CD14-positive monocyte (primary cell): ENCODE measurements around the gene IPPK. TPM values are rescaled to one million over a fixed set of nuclear protein-coding genes. Genes with fewer than 3 reads are reported as not detected.

ENCODE experiments used
- DNase-seq, 3 donors: peaks; one replicate each; pipeline ENCODE4 v3.0.0-alpha.2; 2011 to 2022
- H2AFZ ChIP-seq: 2 replicates; pipeline ENCODE4 v1.6.0; 2012; ENCODE audit warnings: mild to moderate bottlenecking, low read depth, low read length, inconsistent platforms; ENCODE audit not compliant: insufficient read depth, poor library complexity, severe bottlenecking
- H3K27ac ChIP-seq, 2 donors: 1 replicate in 1 of 2; 2 replicates in 1 of 2; pipeline ENCODE4 v1.5.1; 2012 to 2013; ENCODE audit warnings: low read length in 2 of 2, control low read depth in 1 of 2, inconsistent platforms in 1 of 2, low read depth in 1 of 2, mild to moderate bottlenecking in 1 of 2
- H3K27me3 ChIP-seq, 2 donors: one replicate each; pipeline versions ENCODE4 v1.6.0 to v1.6.1; 2011 to 2013; ENCODE audit warnings: low read length in 2 of 2; ENCODE audit not compliant: control insufficient read depth in 2 of 2, insufficient read depth in 2 of 2
- H3K36me3 ChIP-seq, 2 donors: replicated peaks in 1 of 2; 1 replicate in 1 of 2; 2 replicates in 1 of 2; pipeline versions ENCODE4 v1.5.1 to v1.6.1; 2012 to 2013; ENCODE audit warnings: low read length in 2 of 2, control low read depth in 1 of 2, inconsistent platforms in 1 of 2, mild to moderate bottlenecking in 1 of 2; ENCODE audit not compliant: insufficient read depth in 2 of 2, control insufficient read depth in 1 of 2
- H3K4me1 ChIP-seq, 2 donors: 1 replicate in 1 of 2; 2 replicates in 1 of 2; pipeline versions ENCODE4 v1.5.1 to v1.6.1; 2012 to 2013; ENCODE audit warnings: low read length in 2 of 2, control low read depth in 1 of 2, inconsistent platforms in 1 of 2, mild to moderate bottlenecking in 1 of 2, moderate library complexity in 1 of 2; ENCODE audit not compliant: insufficient read depth in 2 of 2, control insufficient read depth in 1 of 2
- H3K4me2 ChIP-seq: replicated peaks from 2 replicates; pipeline ENCODE3; 2012; ENCODE audit warnings: low read length, moderate library complexity, mild to moderate bottlenecking; ENCODE audit not compliant: poor library complexity, severe bottlenecking; ENCODE audit errors: extremely low read depth
- H3K4me3 ChIP-seq, 3 experiments: fragments of 200-600 bp in 1 of 3; sonication (generic) in 1 of 3; replicated peaks in 1 of 3; 1 replicate in 2 of 3; 2 replicates in 1 of 3; pipeline ENCODE4 v1.5.1; 2011 to 2013; ENCODE audit warnings: low read length in 3 of 3, mild to moderate bottlenecking in 3 of 3, control low read depth in 2 of 3, low read depth in 2 of 3, inconsistent platforms in 1 of 3, moderate library complexity in 1 of 3
- H3K79me2 ChIP-seq: 2 replicates; pipeline ENCODE4 v1.6.0; 2012; ENCODE audit warnings: mild to moderate bottlenecking, control low read depth, inconsistent platforms, low read length, moderate library complexity; ENCODE audit not compliant: insufficient read depth
- H3K9ac ChIP-seq: 2 replicates; pipeline ENCODE4 v1.6.0; 2017; ENCODE audit warnings: low read length, mild to moderate bottlenecking; ENCODE audit not compliant: insufficient read depth, poor library complexity, severe bottlenecking
- H3K9me3 ChIP-seq, 2 donors: replicated peaks in 1 of 2; 1 replicate in 1 of 2; 2 replicates in 1 of 2; pipeline versions ENCODE4 v1.5.1 to v1.6.1; 2012 to 2013; ENCODE audit warnings: low read length in 2 of 2, control low read depth in 1 of 2; ENCODE audit not compliant: control insufficient read depth in 1 of 2, insufficient read depth in 1 of 2
- H4K20me1 ChIP-seq: 2 replicates; pipeline ENCODE4 v1.6.0; 2012; ENCODE audit warnings: mild to moderate bottlenecking, low read length, control low read depth, moderate library complexity; ENCODE audit not compliant: insufficient read depth
- H3K27ac Mint-ChIP-seq, 7 donors: one replicate each; pipeline ENCODE4 v1.8.0; 2020; ENCODE audit warnings: mild to moderate bottlenecking in 7 of 7, mixed read lengths in 7 of 7, moderate library complexity in 6 of 7, inconsistent platforms in 2 of 7
- H3K27me3 Mint-ChIP-seq, 3 donors: one replicate each; pipeline ENCODE4 v1.8.0; 2021 to 2022; ENCODE audit warnings: low read depth in 3 of 3, mild to moderate bottlenecking in 3 of 3, mixed read lengths in 3 of 3, moderate library complexity in 3 of 3, inconsistent platforms in 1 of 3
- H3K36me3 Mint-ChIP-seq, 2 donors: one replicate each; pipeline ENCODE4 v1.8.0; 2020; ENCODE audit warnings: mixed read lengths in 2 of 2, inconsistent platforms in 1 of 2, mild to moderate bottlenecking in 1 of 2
- H3K4me1 Mint-ChIP-seq: one replicate; pipeline ENCODE4 v1.8.0; 2020; ENCODE audit warnings: mild to moderate bottlenecking, mixed read lengths
- H3K4me3 Mint-ChIP-seq, 2 donors: one replicate each; pipeline ENCODE4 v1.8.0; 2020; ENCODE audit warnings: mild to moderate bottlenecking in 2 of 2, mixed read lengths in 2 of 2, moderate library complexity in 1 of 2
- H3K9me3 Mint-ChIP-seq, 7 donors: one replicate each; pipeline ENCODE4 v1.8.0; 2020 to 2022; ENCODE audit warnings: mixed read lengths in 7 of 7, mild to moderate bottlenecking in 6 of 7, moderate library complexity in 6 of 7, inconsistent platforms in 2 of 7
- WGBS: methylation state at CpG from one replicate; pipeline ENCODE4 v1.1.5; 2013; ENCODE audit warnings: missing lambda C conversion rate; ENCODE audit not compliant: insufficient coverage; 5-methylcytosine and 5-hydroxymethylcytosine counted together
- intact Hi-C, 2 donors: fragments of 100-400 bp; cut with micrococcal nuclease; formaldehyde crosslinking; loops; one replicate each; pipeline versions ENCODE4 v1.15.0 to v1.15.1; 2023
- polyA plus RNA-seq, 3 donors: library from polyadenylated mRNA; depleted of rRNA in 1 of 3; unstranded in 2 of 3; stranded (reverse) in 1 of 3; fragments of 300-500 nt in 2 of 3; fragments of >200 nt in 1 of 3; fragmentation: Illumina TruSeq in 2 of 3; gene quantifications; 1 replicate in 2 of 3; 2 replicates in 1 of 3; pipeline ENCODE4 v1.2.3, GENCODE V29; 2012 to 2021
- TF ChIP-seq, protein P1 (sequence below): fragments of 200-600 bp; IDR thresholded peaks from one replicate; pipeline ENCODE4 v1.8.0; 2022; ENCODE audit warnings: antibody characterized with exemption, mild to moderate bottlenecking

Gene IPPK
- polyA plus RNA-seq, 3 donors: 1.9 to 11.6 (median 3.2) TPM

DNA sequence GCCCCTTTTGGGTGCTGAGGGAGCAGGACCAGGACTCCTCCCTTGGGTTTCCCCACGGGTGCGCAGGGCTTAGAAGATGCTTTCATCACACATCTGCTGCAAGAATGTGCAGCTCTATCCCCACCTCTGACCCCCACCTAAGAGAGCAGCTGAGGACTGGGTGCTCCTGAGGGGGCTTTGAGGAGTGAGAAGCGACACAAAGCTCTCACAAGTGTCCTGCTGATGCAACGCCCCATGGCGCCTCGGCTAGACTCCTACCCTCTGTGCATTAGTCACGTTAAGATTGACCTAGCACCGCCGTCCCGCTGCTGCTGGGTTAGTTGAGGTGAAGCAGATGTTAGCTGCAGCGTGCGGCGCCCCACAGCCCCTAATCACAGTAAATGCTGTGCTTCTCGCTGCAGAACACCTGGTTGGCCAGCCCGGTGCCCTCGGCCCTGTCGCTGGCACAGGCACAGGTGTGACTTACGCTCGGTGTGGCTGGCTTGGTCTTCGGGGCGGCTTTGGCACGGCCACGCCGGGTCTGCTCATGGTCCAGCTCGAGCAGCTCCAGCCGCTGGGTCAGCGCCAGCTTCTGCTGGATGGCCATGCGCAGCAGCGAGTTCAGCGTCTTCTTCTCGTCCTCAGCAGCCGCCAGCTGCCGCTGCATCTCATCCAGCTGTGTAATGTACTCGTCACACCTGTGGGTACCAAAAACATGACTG is 45.0 kb upstream of the IPPK start:
- H3K36me3 ChIP-seq: peaks cover 87 to 100% of the 10 kb centered on the region in 2 donors
- H3K4me2 ChIP-seq: no peak overlapping the region
- no peak for DNase-seq
- intact Hi-C loops: no loop called here
- TF ChIP-seq, protein P1, sequence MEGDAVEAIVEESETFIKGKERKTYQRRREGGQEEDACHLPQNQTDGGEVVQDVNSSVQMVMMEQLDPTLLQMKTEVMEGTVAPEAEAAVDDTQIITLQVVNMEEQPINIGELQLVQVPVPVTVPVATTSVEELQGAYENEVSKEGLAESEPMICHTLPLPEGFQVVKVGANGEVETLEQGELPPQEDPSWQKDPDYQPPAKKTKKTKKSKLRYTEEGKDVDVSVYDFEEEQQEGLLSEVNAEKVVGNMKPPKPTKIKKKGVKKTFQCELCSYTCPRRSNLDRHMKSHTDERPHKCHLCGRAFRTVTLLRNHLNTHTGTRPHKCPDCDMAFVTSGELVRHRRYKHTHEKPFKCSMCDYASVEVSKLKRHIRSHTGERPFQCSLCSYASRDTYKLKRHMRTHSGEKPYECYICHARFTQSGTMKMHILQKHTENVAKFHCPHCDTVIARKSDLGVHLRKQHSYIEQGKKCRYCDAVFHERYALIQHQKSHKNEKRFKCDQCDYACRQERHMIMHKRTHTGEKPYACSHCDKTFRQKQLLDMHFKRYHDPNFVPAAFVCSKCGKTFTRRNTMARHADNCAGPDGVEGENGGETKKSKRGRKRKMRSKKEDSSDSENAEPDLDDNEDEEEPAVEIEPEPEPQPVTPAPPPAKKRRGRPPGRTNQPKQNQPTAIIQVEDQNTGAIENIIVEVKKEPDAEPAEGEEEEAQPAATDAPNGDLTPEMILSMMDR: no peak
- no peaks in the 10 kb centered on the region for H3K9me3 ChIP-seq
- no peak overlapping the region for H3K27ac ChIP-seq
- no peak overlapping the region for H3K9ac ChIP-seq
- no peak overlapping the region for H3K4me3 ChIP-seq
- peaks cover 6% of the 10 kb centered on the region for H3K79me2 ChIP-seq
- Mint-ChIP-seq H3K27ac (no peak overlapping the region), H3K36me3 (peaks cover 76 to 95% of the 10 kb centered on the region in 2 donors), H3K27me3 (peaks cover 0 to 2% (median 0%) of the 10 kb centered on the region in 3 donors), H3K9me3 (no peaks in the 10 kb centered on the region), H3K4me3 (no peak overlapping the region), H3K4me1 (peaks cover 13% of the 10 kb centered on the region)
- peaks cover 7 to 8% of the 10 kb centered on the region in 2 donors for H3K4me1 ChIP-seq
- H2AFZ ChIP-seq: no peak overlapping the region
- H4K20me1 ChIP-seq: peaks cover 96% of the 10 kb centered on the region
- H3K27me3 ChIP-seq: no peaks in the 10 kb centered on the region
- 99% methylated on average over 23 of the region's 34 CpGs for WGBS

DNA sequence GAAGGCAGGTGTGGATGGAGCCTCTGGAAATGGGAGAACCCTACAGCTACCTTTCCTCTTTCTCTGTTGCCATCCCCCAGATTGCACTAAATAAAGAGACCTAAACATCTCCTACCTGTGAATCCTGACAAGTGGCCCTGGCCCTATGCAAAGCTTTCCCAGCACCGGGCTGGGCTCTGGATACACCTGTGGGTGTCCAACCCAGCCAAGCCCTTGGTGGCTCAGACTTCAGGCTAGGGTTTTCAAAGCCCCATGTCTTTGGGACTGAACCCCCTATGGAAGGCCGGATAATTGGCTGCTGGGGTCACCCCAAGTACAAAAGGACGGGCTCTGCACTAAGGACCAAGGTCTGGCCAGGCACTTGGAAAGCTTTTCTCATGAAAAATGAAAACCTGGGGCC is 44.1 kb upstream of the IPPK start:
- no peak overlapping the region for H3K27ac ChIP-seq
- TF ChIP-seq, protein P1: no peak
- peaks cover 96% of the 10 kb centered on the region for H4K20me1 ChIP-seq
- no peaks in the 10 kb centered on the region for H3K9me3 Mint-ChIP-seq
- H3K27me3 Mint-ChIP-seq: peaks cover 0 to 2% (median 0%) of the 10 kb centered on the region in 3 donors
- no peak overlapping the region for H3K4me3 ChIP-seq
- H3K36me3 ChIP-seq: peaks cover 87 to 100% of the 10 kb centered on the region in 2 donors
- H3K9ac ChIP-seq: no peak overlapping the region
- peak overlapping the region in 1 of 7 donors; percentile 50 for H3K27ac Mint-ChIP-seq
- WGBS: 96% methylated on average over 2 of the region's 3 CpGs
- H3K79me2 ChIP-seq: peaks cover 6% of the 10 kb centered on the region
- H3K4me2 ChIP-seq: no peak overlapping the region
- intact Hi-C loops: no loop called here
- H3K36me3 Mint-ChIP-seq: peaks cover 75 to 94% of the 10 kb centered on the region in 2 donors
- peaks cover 7 to 8% of the 10 kb centered on the region in 2 donors for H3K4me1 ChIP-seq
- peaks cover 13% of the 10 kb centered on the region for H3K4me1 Mint-ChIP-seq
- H3K9me3 ChIP-seq: no peaks in the 10 kb centered on the region
- no peak for DNase-seq
- no peak overlapping the region for H3K4me3 Mint-ChIP-seq
- no peaks in the 10 kb centered on the region for H3K27me3 ChIP-seq
- H2AFZ ChIP-seq: no peak overlapping the region
